RWPE2 (cell line): Measurements from ENCODE around the gene INTS14.

ENCODE experiments used
- ATAC-seq: fragments of 200-7000 bp; cut with Tn5 transposase; 3 replicates; pipeline ENCODE4 v1.9.1; 2021; ENCODE audit warnings: low read depth
- DNase-seq: peaks from one replicate; pipeline ENCODE4 v3.0.0-alpha.2; 2020; ENCODE audit warnings: low spot score
- H3K27ac ChIP-seq: fragments of 450-650 bp; 2 replicates; pipeline ENCODE4 v1.5.1; 2017; ENCODE audit warnings: mild to moderate bottlenecking; ENCODE audit not compliant: poor library complexity, severe bottlenecking
- H3K27me3 ChIP-seq: fragments of 250-450 bp; sonication (Bioruptor Pico); 2 replicates; pipeline ENCODE4 v1.5.1; 2021; ENCODE audit warnings: mild to moderate bottlenecking, moderate library complexity; ENCODE audit not compliant: insufficient read depth, poor library complexity, severe bottlenecking
- H3K36me3 ChIP-seq: fragments of 250-450 bp; sonication (Bioruptor Pico); 2 replicates; pipeline ENCODE4 v1.5.1; 2020; ENCODE audit warnings: low read depth, mild to moderate bottlenecking, moderate library complexity
- H3K4me1 ChIP-seq: fragments of 250-450 bp; sonication (Bioruptor Pico); 2 replicates; pipeline ENCODE4 v1.5.1; 2021; ENCODE audit warnings: mild to moderate bottlenecking, moderate library complexity; ENCODE audit not compliant: insufficient read depth, poor library complexity, severe bottlenecking
- H3K4me3 ChIP-seq: fragments of 250-450 bp; sonication (Bioruptor Pico); 2 replicates; pipeline ENCODE4 v1.5.1; 2021; ENCODE audit warnings: mild to moderate bottlenecking, moderate library complexity; ENCODE audit not compliant: severe bottlenecking
- H3K9me3 ChIP-seq: fragments of 250-450 bp; sonication (Bioruptor Pico); 2 replicates; pipeline ENCODE4 v1.5.1; 2021; ENCODE audit warnings: mild to moderate bottlenecking, moderate library complexity; ENCODE audit not compliant: severe bottlenecking
- TF ChIP-seq, protein P1 (sequence below): fragments of 450-650 bp; IDR thresholded peaks from one replicate; pipeline ENCODE4 v1.5.1; 2017; ENCODE audit warnings: mild to moderate bottlenecking, moderate library complexity; ENCODE audit not compliant: poor library complexity, severe bottlenecking

INTS14 gene

DNA sequence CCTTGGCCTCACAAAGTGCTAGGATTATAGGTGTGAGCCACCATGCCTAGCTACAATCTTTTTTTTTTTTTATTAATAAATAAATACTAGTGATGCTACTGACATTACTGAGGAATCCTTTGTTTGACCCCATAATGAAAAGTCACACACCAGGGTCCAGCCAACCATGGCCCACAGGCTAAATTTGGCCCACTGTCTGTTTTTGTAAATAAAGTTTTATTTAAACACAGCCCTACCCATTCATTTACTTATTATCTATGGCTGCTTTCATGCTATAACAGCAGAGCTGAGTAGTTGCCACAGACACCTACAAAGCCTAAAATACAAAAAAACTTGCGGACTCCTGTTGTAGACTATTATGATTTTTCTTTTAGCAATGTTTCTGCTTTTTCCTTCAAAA is 7.4 kb downstream of the INTS14 start:
- H3K27me3 ChIP-seq, result no peaks in the 10 kb centered on the region
- H3K4me3 ChIP-seq, result no peak overlapping the region
- TF ChIP-seq, protein P1, sequence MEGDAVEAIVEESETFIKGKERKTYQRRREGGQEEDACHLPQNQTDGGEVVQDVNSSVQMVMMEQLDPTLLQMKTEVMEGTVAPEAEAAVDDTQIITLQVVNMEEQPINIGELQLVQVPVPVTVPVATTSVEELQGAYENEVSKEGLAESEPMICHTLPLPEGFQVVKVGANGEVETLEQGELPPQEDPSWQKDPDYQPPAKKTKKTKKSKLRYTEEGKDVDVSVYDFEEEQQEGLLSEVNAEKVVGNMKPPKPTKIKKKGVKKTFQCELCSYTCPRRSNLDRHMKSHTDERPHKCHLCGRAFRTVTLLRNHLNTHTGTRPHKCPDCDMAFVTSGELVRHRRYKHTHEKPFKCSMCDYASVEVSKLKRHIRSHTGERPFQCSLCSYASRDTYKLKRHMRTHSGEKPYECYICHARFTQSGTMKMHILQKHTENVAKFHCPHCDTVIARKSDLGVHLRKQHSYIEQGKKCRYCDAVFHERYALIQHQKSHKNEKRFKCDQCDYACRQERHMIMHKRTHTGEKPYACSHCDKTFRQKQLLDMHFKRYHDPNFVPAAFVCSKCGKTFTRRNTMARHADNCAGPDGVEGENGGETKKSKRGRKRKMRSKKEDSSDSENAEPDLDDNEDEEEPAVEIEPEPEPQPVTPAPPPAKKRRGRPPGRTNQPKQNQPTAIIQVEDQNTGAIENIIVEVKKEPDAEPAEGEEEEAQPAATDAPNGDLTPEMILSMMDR, result no peak
- ATAC-seq, result no peak
- DNase-seq, result no peak
- no peak overlapping the region for H3K27ac ChIP-seq
- no peaks in the 10 kb centered on the region for H3K4me1 ChIP-seq
- no peaks in the 10 kb centered on the region for H3K9me3 ChIP-seq
- H3K36me3 ChIP-seq, result peaks cover 74% of the 10 kb centered on the region

DNA sequence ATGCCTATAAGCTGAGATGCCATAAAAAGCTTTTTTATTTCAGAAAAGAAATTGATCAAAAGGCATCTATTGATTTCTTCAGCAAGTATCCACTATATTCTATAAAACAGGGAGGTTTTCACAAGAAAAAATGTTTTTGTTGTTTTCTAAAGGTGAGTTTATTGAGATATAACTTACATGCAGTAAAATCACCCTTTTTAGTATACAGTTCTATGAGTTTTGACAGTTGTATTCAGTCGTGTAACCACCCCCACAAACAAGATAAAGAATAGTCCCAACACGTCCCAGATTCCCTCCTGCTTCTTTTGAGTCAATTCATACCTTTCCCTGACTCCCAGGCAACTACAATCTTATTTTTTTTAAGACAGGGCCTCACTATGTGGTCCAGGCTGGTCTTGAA is 7.8 kb downstream of the INTS14 start:
- Histone ChIP-seq H3K27me3 (no peaks in the 10 kb centered on the region), H3K9me3 (no peaks in the 10 kb centered on the region), H3K27ac (no peak overlapping the region), H3K4me1 (no peaks in the 10 kb centered on the region), H3K4me3 (no peak overlapping the region), H3K36me3 (peaks cover 79% of the 10 kb centered on the region)
- TF ChIP-seq, protein P1, result no peak
- DNase-seq (no peak), ATAC-seq (no peak)

DNA sequence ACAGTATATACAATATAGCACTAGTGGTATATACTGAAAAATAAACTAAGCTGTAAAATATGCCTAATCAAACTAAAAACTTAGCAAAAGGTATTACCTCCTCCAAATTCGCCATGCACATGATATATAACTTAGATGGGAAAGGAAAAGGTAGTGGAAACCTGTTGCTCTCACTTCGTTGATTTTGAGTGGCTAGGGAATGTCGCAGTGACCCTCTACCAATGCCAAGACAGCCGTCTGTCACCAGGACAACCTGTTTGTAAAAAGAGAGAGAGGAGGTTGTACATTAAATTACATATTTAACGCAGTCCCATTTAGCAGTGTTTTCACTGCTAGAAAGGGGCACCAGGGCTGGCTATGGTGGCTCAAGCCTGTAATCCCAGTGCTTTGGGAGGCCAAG is 11.3 kb downstream of the INTS14 start:
- Histone ChIP-seq H3K36me3 (peaks cover 91% of the 10 kb centered on the region), H3K27me3 (no peaks in the 10 kb centered on the region), H3K9me3 (no peaks in the 10 kb centered on the region), H3K27ac (no peak overlapping the region), H3K4me1 (no peaks in the 10 kb centered on the region), H3K4me3 (no peak overlapping the region)
- TF ChIP-seq, protein P1, result no peak
- DNase-seq (no peak), ATAC-seq (no peak)

DNA sequence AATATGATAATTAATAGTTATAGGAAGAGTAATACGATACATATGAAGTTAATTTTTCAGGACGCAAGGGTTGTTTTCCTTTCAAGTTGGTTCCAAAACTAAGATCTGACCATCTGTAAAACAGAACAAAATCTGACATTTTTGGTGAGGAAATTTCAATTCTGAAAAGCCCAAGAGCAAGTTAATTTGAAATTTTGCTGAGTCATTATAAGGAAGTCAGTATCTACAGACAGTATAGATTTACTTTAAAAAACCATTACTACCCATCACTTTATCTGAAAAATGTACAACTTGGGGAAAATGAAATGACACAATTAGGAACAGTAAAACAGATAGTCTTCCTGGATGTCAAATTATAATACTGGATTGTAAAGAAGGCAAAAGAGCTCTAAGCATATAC is 12.5 kb downstream of the INTS14 start:
- no peaks in the 10 kb centered on the region for H3K4me1 ChIP-seq
- H3K36me3 ChIP-seq, result peaks cover 88% of the 10 kb centered on the region
- no peak for DNase-seq
- H3K4me3 ChIP-seq, result no peak overlapping the region
- TF ChIP-seq, protein P1, result no peak
- H3K27me3 ChIP-seq, result no peaks in the 10 kb centered on the region
- H3K27ac ChIP-seq, result no peak overlapping the region
- ATAC-seq, result no peak
- H3K9me3 ChIP-seq, result no peaks in the 10 kb centered on the region

DNA sequence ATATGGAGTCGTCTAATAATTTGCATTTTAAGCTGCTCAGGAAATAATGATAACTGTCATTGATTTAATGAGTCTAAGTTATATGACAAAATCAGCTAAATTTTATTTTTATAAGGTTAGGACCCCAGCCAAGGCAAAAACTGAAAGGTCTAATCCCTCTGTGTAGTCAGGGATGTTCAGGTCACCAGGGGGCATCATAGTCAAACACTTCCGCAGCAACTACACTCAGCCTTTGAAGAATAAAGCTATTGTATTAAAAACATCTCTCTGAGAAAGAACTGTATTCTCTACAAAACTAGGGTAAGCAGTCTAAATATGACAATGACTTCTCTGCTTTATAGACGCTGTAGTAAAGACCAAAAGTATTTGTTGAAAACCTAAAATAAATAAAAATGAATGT is 15.0 kb downstream of the INTS14 start:
- TF ChIP-seq, protein P1, result peak; percentile 60
- ATAC-seq, result peak; percentile 48; the same call in 2 of the 3 replicates
- DNase-seq, result no peak
- Histone ChIP-seq H3K4me3 (no peak overlapping the region), H3K4me1 (no peaks in the 10 kb centered on the region), H3K36me3 (peaks cover 91% of the 10 kb centered on the region), H3K27me3 (no peaks in the 10 kb centered on the region), H3K9me3 (no peaks in the 10 kb centered on the region), H3K27ac (no peak overlapping the region)
